Osteocyte (in vitro differentiated cells): ENCODE data around the gene GSTM4. TPM values are rescaled to one million over a fixed set of nuclear protein-coding genes. Genes with fewer than 3 reads are reported as not detected.

Experiments
- DNase-seq: peaks from one replicate; pipeline ENCODE4 v3.0.0; 2021; ENCODE audit warnings: mixed read lengths; ENCODE audit not compliant: unreplicated experiment; ENCODE audit errors: extremely low spot score
- H3K27ac Mint-ChIP-seq: one replicate; pipeline ENCODE4 v1.8.0; 2021; ENCODE audit warnings: mild to moderate bottlenecking, mixed read lengths; ENCODE audit not compliant: unreplicated experiment
- H3K27me3 Mint-ChIP-seq: one replicate; pipeline ENCODE4 v1.8.0; 2021; ENCODE audit warnings: mixed read lengths; ENCODE audit not compliant: unreplicated experiment
- H3K36me3 Mint-ChIP-seq: one replicate; pipeline ENCODE4 v1.8.0; 2021; ENCODE audit warnings: mixed read lengths; ENCODE audit not compliant: unreplicated experiment
- H3K4me1 Mint-ChIP-seq: one replicate; pipeline ENCODE4 v1.8.0; 2021; ENCODE audit warnings: mixed read lengths; ENCODE audit not compliant: unreplicated experiment
- H3K4me3 Mint-ChIP-seq: one replicate; pipeline ENCODE4 v1.8.0; 2021; ENCODE audit warnings: mild to moderate bottlenecking, moderate library complexity, mixed read lengths; ENCODE audit not compliant: unreplicated experiment
- H3K9me3 Mint-ChIP-seq: one replicate; pipeline ENCODE4 v1.8.0; 2021; ENCODE audit warnings: mixed read lengths; ENCODE audit not compliant: unreplicated experiment
- CTCF ChIP-seq: fragments of 200-600 bp; sonication (generic); IDR thresholded peaks from 2 replicates; pipeline ENCODE4 v1.5.0; 2021; ENCODE audit warnings: antibody characterized with exemption, mild to moderate bottlenecking, moderate library complexity
- total RNA-seq: library from RNA; stranded (reverse); gene quantifications from 2 replicates; pipeline ENCODE4 v1.2.1, GENCODE V29; 2021

GSTM4 gene
- total RNA-seq, 1 donor from 2014 or later, result 25.1 TPM

GRCh38 chr1:109644670-109645069 lies 11.2 kb upstream of the GSTM4 start:
- peaks cover 4% of the 10 kb centered on the region for H3K27me3 Mint-ChIP-seq
- peak overlapping the region; percentile 23 for H3K27ac Mint-ChIP-seq
- peaks cover 2% of the 10 kb centered on the region for H3K36me3 Mint-ChIP-seq
- no peak for TF ChIP-seq CTCF
- peaks cover 26% of the 10 kb centered on the region for H3K4me1 Mint-ChIP-seq
- H3K9me3 Mint-ChIP-seq, result peaks cover 4% of the 10 kb centered on the region
- peak; percentile 84 for DNase-seq
- no peak overlapping the region for H3K4me3 Mint-ChIP-seq

- TF ChIP-seq CTCF, result peak; percentile 28
- Mint-ChIP-seq H3K27ac (no peak overlapping the region), H3K27me3 (peaks cover 7% of the 10 kb centered on the region), H3K4me3 (no peak overlapping the region), H3K36me3 (peaks cover 2% of the 10 kb centered on the region), H3K9me3 (peaks cover 4% of the 10 kb centered on the region), H3K4me1 (peaks cover 27% of the 10 kb centered on the region)
- DNase-seq, result no peak
These were observed 6.4 kb upstream of the GSTM4 start for GRCh38 chr1:109649491-109649914.

GRCh38 chr1:109650609-109651008 lies 5.3 kb upstream of the GSTM4 start:
- peaks cover 4% of the 10 kb centered on the region for H3K9me3 Mint-ChIP-seq
- H3K27me3 Mint-ChIP-seq, result peaks cover 7% of the 10 kb centered on the region
- peaks cover 2% of the 10 kb centered on the region for H3K36me3 Mint-ChIP-seq
- H3K27ac Mint-ChIP-seq, result no peak overlapping the region
- peaks cover 27% of the 10 kb centered on the region for H3K4me1 Mint-ChIP-seq
- no peak for DNase-seq
- H3K4me3 Mint-ChIP-seq, result no peak overlapping the region
- TF ChIP-seq CTCF, result no peak

- no peak for TF ChIP-seq CTCF
- Mint-ChIP-seq H3K4me3 (no peak overlapping the region), H3K9me3 (no peaks in the 10 kb centered on the region), H3K27ac (no peak overlapping the region), H3K27me3 (peaks cover 2% of the 10 kb centered on the region), H3K36me3 (no peaks in the 10 kb centered on the region), H3K4me1 (peaks cover 37% of the 10 kb centered on the region)
- no peak for DNase-seq
These were observed 3.5 kb upstream of the GSTM4 start for GRCh38 chr1:109652402-109652801.

- Mint-ChIP-seq H3K27me3 (peaks cover 2% of the 10 kb centered on the region), H3K27ac (no peak overlapping the region), H3K4me3 (no peak overlapping the region), H3K4me1 (peaks cover 37% of the 10 kb centered on the region), H3K9me3 (no peaks in the 10 kb centered on the region), H3K36me3 (no peaks in the 10 kb centered on the region)
- TF ChIP-seq CTCF, result no peak
- no peak for DNase-seq
These were observed 2.6 kb upstream of the GSTM4 start for GRCh38 chr1:109653306-109653705.
